ENCODE measurements around the gene MIPEP.

DNA sequence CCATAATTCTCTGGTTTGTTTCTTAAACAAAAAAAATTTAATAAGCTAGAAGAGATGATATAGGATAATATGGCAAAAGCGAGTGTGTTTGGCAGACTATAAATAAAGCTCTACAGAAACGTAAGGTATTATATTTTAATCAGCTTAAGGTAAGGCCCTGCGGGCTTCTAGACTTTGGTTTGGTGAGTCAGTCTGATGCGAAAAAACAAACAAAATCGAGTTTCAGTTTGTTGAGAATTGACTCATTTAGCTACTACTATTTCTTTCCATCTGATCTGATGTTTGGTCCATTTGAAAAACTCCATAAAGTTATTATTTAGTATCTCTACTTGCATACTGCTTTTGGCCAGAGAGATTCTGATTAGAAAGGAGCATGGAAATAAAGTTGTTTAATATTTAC, 138.0 kb downstream of the MIPEP start:
- TF ChIP-seq, protein P1, sequence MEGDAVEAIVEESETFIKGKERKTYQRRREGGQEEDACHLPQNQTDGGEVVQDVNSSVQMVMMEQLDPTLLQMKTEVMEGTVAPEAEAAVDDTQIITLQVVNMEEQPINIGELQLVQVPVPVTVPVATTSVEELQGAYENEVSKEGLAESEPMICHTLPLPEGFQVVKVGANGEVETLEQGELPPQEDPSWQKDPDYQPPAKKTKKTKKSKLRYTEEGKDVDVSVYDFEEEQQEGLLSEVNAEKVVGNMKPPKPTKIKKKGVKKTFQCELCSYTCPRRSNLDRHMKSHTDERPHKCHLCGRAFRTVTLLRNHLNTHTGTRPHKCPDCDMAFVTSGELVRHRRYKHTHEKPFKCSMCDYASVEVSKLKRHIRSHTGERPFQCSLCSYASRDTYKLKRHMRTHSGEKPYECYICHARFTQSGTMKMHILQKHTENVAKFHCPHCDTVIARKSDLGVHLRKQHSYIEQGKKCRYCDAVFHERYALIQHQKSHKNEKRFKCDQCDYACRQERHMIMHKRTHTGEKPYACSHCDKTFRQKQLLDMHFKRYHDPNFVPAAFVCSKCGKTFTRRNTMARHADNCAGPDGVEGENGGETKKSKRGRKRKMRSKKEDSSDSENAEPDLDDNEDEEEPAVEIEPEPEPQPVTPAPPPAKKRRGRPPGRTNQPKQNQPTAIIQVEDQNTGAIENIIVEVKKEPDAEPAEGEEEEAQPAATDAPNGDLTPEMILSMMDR (IDR thresholded peaks at IDR 0.05; ENCODE audit: low read depth, low read length, poor library complexity, severe bottlenecking): no peak
- no peak for TF ChIP-seq EZH2phosphoT487 (IDR thresholded peaks at IDR 0.05; ENCODE audit: borderline replicate concordance, low read length)
